ENCODE measurements around the gene PLPP6. TPM values are rescaled to one million over a fixed set of nuclear protein-coding genes. Genes with fewer than 3 reads are reported as not detected.

Gene PLPP6
- total and polyA plus RNA-seq, 2 of the 13 experiments (the other 11 are each of a cell fraction or from before 2014, with no cell fraction given) = 12.1 to 15.5 TPM

DNA sequence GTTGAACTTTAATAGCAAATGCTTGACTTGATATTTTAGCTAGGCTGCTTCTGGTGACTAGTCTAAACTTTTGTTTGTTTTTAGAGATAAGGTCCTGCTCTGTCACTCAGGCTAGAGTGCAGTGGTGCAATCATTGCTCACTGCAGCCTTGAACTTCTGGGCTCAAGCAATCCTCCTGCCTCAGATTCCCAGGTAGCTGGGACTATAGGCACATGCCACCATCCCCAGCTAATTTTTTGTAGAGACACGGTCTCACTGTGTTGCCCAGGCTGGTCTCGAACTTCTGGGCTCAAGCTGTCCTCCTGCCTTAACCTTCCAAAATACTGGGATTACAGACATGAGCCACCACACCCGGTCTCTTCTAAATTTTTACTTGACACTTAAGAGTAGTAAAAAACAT lies 38.0 kb downstream of the PLPP6 start (continued):
- TF ChIP-seq PBX2 (CRISPR knock-in tag; IDR thresholded peaks at IDR 0.05) = peak; percentile 83
- peak; percentile 79; the same call in 1 of the 2 replicates for TF ChIP-seq ZSCAN9 (CRISPR knock-in tag; IDR thresholded peaks at IDR 0.05; ENCODE audit: borderline replicate concordance)
- TF ChIP-seq PPARG (CRISPR knock-in tag; conservative IDR thresholded peaks at IDR 0.05) = 0 out of 2 replicates have a peak, but pooled peaks have one; percentile 43
- no peak for TF ChIP-seq ZNF441 (CRISPR knock-in tag; IDR thresholded peaks at IDR 0.05; ENCODE audit: borderline replicate concordance)
- peak; percentile 83 for TF ChIP-seq FOXA3 (CRISPR knock-in tag; IDR thresholded peaks at IDR 0.05)
- TF ChIP-seq FOSL2 (CRISPR knock-in tag; IDR thresholded peaks at IDR 0.05) = peak; percentile 90
- peak; percentile 87 for TF ChIP-seq HNF4A (CRISPR knock-in tag; IDR thresholded peaks at IDR 0.05)
- TF ChIP-seq, protein P1, sequence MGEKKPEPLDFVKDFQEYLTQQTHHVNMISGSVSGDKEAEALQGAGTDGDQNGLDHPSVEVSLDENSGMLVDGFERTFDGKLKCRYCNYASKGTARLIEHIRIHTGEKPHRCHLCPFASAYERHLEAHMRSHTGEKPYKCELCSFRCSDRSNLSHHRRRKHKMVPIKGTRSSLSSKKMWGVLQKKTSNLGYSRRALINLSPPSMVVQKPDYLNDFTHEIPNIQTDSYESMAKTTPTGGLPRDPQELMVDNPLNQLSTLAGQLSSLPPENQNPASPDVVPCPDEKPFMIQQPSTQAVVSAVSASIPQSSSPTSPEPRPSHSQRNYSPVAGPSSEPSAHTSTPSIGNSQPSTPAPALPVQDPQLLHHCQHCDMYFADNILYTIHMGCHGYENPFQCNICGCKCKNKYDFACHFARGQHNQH (CRISPR knock-in tag; IDR thresholded peaks at IDR 0.05) = peak; percentile 85
- TF ChIP-seq, protein P2, sequence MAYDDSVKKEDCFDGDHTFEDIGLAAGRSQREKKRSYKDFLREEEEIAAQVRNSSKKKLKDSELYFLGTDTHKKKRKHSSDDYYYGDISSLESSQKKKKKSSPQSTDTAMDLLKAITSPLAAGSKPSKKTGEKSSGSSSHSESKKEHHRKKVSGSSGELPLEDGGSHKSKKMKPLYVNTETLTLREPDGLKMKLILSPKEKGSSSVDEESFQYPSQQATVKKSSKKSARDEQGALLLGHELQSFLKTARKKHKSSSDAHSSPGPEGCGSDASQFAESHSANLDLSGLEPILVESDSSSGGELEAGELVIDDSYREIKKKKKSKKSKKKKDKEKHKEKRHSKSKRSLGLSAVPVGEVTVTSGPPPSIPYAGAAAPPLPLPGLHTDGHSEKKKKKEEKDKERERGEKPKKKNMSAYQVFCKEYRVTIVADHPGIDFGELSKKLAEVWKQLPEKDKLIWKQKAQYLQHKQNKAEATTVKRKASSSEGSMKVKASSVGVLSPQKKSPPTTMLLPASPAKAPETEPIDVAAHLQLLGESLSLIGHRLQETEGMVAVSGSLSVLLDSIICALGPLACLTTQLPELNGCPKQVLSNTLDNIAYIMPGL (CRISPR knock-in tag; IDR thresholded peaks at IDR 0.05; ENCODE audit: borderline replicate concordance in 1 of 2, low read depth in 1 of 2) = peak in 1 of 2 experiments; percentile 27; a peak in 1 of 4 replicates
- TF ChIP-seq SIX4 (CRISPR knock-in tag; IDR thresholded peaks at IDR 0.05) = 0 out of 2 replicates have a peak, but pooled peaks have one; percentile 29
- peak; percentile 35; the same call in 1 of the 2 replicates for TF ChIP-seq ELF3 (CRISPR knock-in tag; IDR thresholded peaks at IDR 0.05)
- TF ChIP-seq ZNF335 (CRISPR knock-in tag; IDR thresholded peaks at IDR 0.05) = 0 out of 2 replicates have a peak, but pooled peaks have one; percentile 2
- TF ChIP-seq HOXA3 (CRISPR knock-in tag; IDR thresholded peaks at IDR 0.05) = peak; percentile 67; the same call in 1 of the 2 replicates
- TF ChIP-seq KLF15 (CRISPR knock-in tag; IDR thresholded peaks at IDR 0.05; ENCODE audit: borderline replicate concordance) = no peak
- TF ChIP-seq MYC (CRISPR knock-in tag; IDR thresholded peaks at IDR 0.05; ENCODE audit: borderline replicate concordance) = peak; percentile 59; the same call in 1 of the 2 replicates
- TF ChIP-seq PITX1 (CRISPR knock-in tag; IDR thresholded peaks at IDR 0.05) = peak; percentile 60; the same call in 1 of the 2 replicates
- TF ChIP-seq, protein P3, sequence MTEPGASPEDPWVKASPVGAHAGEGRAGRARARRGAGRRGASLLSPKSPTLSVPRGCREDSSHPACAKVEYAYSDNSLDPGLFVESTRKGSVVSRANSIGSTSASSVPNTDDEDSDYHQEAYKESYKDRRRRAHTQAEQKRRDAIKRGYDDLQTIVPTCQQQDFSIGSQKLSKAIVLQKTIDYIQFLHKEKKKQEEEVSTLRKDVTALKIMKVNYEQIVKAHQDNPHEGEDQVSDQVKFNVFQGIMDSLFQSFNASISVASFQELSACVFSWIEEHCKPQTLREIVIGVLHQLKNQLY (CRISPR knock-in tag; IDR thresholded peaks at IDR 0.05) = peak; percentile 51; the same call in 1 of the 2 replicates
- TF ChIP-seq ZBTB3 (CRISPR knock-in tag; IDR thresholded peaks at IDR 0.05; ENCODE audit: borderline replicate concordance, low read depth) = peak; percentile 57; the same call in 1 of the 2 replicates
- no peak for TF ChIP-seq PRDM4 (CRISPR knock-in tag; IDR thresholded peaks at IDR 0.05; ENCODE audit: borderline replicate concordance)
- TF ChIP-seq SMYD3 (CRISPR knock-in tag; IDR thresholded peaks at IDR 0.05) = no peak
- no peak for TF ChIP-seq HNRNPH1 (optimal IDR thresholded peaks at IDR 0.05; ENCODE audit: low read depth, low read length)
- peak; percentile 70; the same call in 1 of the 2 replicates for TF ChIP-seq FOXK1 (CRISPR knock-in tag; IDR thresholded peaks at IDR 0.05; ENCODE audit: borderline replicate concordance, low read depth)
- peak; percentile 45; the same call in 1 of the 2 replicates for TF ChIP-seq ZNF232 (CRISPR knock-in tag; IDR thresholded peaks at IDR 0.05; ENCODE audit: borderline replicate concordance)

All from HepG2 (cell line).